Smooth muscle cell (in vitro differentiated cells): ENCODE data around the gene NKRF. TPM values are rescaled to one million over a fixed set of nuclear protein-coding genes. Genes with fewer than 3 reads are reported as not detected.

Source experiments
- DNase-seq: peaks from one replicate; lab custom pipeline; 2025; ENCODE audit not compliant: unreplicated experiment; lab: John Stamatoyannopoulos, UW
- H2AFZ ChIP-seq: fragments of 200-600 bp; sonication (generic); 2 replicates; pipeline ENCODE4 v1.6.0; 2016; ENCODE audit warnings: antibody characterized with exemption, low read depth, mild to moderate bottlenecking
- H3F3A ChIP-seq: fragments of 200-600 bp; sonication (generic); 2 replicates; pipeline ENCODE4 v1.6.0; 2017; ENCODE audit warnings: antibody characterized with exemption, low read depth
- H3K27ac ChIP-seq: fragments of 200-600 bp; sonication (generic); 2 replicates; pipeline ENCODE4 v1.5.1; 2016; ENCODE audit warnings: low read depth, mild to moderate bottlenecking
- H3K27me3 ChIP-seq: fragments of 200-600 bp; sonication (generic); 2 replicates; pipeline ENCODE4 v1.6.1; 2016; ENCODE audit warnings: low read depth, mild to moderate bottlenecking
- H3K36me3 ChIP-seq: fragments of 200-600 bp; sonication (generic); 2 replicates; pipeline ENCODE4 v1.5.1; 2016; ENCODE audit warnings: low read depth
- H3K4me1 ChIP-seq: fragments of 200-600 bp; sonication (generic); 2 replicates; pipeline ENCODE4 v1.5.1; 2016; ENCODE audit warnings: low read depth
- H3K4me2 ChIP-seq: fragments of 200-600 bp; sonication (generic); 2 replicates; pipeline ENCODE4 v1.6.0; 2016; ENCODE audit warnings: mild to moderate bottlenecking
- H3K4me3 ChIP-seq: fragments of 200-600 bp; sonication (generic); 2 replicates; pipeline ENCODE4 v1.5.1; 2016; ENCODE audit warnings: mild to moderate bottlenecking
- H3K79me2 ChIP-seq: fragments of 200-600 bp; sonication (generic); 2 replicates; pipeline ENCODE4 v1.6.0; 2016; ENCODE audit warnings: low read depth, mild to moderate bottlenecking
- H3K9ac ChIP-seq: fragments of 200-600 bp; sonication (generic); 2 replicates; pipeline ENCODE4 v1.6.0; 2016; ENCODE audit warnings: low read depth
- H3K9me3 ChIP-seq: fragments of 200-600 bp; sonication (generic); replicated peaks from 2 replicates; pipeline ENCODE4 v1.5.1; 2016; ENCODE audit warnings: low read depth
- H4K20me1 ChIP-seq: fragments of 200-600 bp; sonication (generic); 2 replicates; pipeline ENCODE4 v1.6.0; 2016; ENCODE audit warnings: low read depth
- WGBS: methylation state at CpG from one replicate; pipeline ENCODE4 v1.1.7; 2016; ENCODE audit warnings: low lambda C conversion rate; 5-methylcytosine and 5-hydroxymethylcytosine counted together
- polyA plus RNA-seq: library from polyadenylated mRNA; unstranded; fragments of >200 nt; fragmentation: Nextera tagmentation; extraction: Ambion mirVana; gene quantifications from 2 replicates; pipeline ENCODE4 v1.2.1, GENCODE V29; 2016
- total RNA-seq: library from RNA; depleted of rRNA; stranded (reverse); fragments of >200 nt; gene quantifications from 2 replicates; pipeline ENCODE4 v1.2.3, GENCODE V29; 2014
- TF ChIP-seq, protein P1 (sequence below): fragments of 200-600 bp; sonication (generic); IDR thresholded peaks from 2 replicates; pipeline ENCODE4 v1.5.1; 2017; ENCODE audit warnings: borderline replicate concordance, mild to moderate bottlenecking, antibody characterized with exemption; ENCODE audit not compliant: insufficient read depth, poor library complexity, severe bottlenecking

The NKRF gene
- total and polyA plus RNA-seq, 2 experiments from 2014 or later: 2.4 to 8.0 TPM

DNA sequence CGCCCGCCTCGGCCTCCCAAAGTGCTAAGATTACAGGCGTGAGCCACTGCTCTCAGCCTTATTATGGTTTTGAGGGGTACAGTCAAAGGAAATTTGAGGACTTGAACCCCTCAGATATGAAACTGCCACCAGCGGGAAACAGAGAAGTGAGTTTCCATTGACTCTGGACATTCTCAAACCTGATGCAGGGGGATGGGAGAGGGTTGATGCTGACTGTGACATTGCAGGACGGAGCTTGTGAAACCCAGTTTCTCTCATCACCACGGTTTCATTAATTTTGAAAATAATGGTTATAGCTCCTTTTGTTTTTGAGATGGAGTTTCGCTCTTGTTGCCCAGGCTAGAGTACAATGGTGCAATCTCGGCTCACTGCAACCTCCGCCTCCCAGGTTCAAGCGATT, 18.2 kb upstream of the NKRF start:
- no peak for DNase-seq
- no peaks in the 10 kb centered on the region for H3F3A ChIP-seq
- H3K36me3 ChIP-seq: no peaks in the 10 kb centered on the region
- H3K27ac ChIP-seq: no peak overlapping the region
- H3K4me1 ChIP-seq: no peaks in the 10 kb centered on the region
- 89% methylated on average over 11 of the region's 11 CpGs for WGBS
- no peak overlapping the region for H3K4me2 ChIP-seq
- H3K9me3 ChIP-seq: no peaks in the 10 kb centered on the region
- no peak overlapping the region for H3K9ac ChIP-seq
- H3K27me3 ChIP-seq: no peaks in the 10 kb centered on the region
- TF ChIP-seq, protein P1, sequence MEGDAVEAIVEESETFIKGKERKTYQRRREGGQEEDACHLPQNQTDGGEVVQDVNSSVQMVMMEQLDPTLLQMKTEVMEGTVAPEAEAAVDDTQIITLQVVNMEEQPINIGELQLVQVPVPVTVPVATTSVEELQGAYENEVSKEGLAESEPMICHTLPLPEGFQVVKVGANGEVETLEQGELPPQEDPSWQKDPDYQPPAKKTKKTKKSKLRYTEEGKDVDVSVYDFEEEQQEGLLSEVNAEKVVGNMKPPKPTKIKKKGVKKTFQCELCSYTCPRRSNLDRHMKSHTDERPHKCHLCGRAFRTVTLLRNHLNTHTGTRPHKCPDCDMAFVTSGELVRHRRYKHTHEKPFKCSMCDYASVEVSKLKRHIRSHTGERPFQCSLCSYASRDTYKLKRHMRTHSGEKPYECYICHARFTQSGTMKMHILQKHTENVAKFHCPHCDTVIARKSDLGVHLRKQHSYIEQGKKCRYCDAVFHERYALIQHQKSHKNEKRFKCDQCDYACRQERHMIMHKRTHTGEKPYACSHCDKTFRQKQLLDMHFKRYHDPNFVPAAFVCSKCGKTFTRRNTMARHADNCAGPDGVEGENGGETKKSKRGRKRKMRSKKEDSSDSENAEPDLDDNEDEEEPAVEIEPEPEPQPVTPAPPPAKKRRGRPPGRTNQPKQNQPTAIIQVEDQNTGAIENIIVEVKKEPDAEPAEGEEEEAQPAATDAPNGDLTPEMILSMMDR: no peak
- H3K79me2 ChIP-seq: no peaks in the 10 kb centered on the region
- no peak overlapping the region for H3K4me3 ChIP-seq
- no peak overlapping the region for H2AFZ ChIP-seq
- H4K20me1 ChIP-seq: no peaks in the 10 kb centered on the region

DNA sequence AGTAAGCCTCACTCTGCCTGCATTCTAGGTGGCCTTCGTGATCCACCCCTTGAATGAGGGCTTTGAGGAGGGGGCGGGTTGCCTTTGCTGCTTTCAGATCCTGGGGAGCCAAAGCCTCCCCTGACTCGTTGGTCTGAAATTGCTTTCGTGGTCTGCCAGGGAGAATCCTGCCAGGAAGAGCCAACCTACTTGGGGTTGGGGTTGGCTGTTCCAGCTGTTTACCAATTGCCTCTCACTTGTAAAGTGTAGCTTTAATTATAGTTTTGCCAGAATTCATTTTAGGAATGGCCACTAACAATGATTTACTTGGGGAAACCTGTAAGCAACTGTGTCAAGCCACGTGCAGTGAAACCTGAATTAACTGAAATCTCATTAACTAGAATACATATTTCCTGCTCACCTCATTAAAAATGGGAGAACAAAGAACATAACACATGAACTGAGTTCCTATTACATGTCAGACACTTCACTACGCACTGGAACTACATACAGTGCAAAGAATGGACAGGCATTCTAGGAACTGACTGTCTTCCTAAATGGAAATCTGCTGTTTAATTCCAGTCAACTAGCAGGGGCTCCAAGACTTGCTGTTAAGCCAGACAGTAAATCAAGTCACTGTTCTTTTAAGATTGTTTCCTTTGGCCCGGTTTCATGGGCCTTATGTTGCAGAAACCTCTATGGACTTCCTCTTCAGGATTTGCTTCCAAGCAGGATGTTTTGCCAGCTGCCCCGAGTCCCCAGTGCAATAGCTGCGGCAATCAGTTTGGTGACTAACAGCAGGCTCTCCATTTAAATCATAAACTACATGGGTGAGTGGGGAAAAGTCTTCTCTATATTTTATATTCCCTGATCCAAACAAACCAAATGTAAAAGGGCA, 16.4 kb upstream of the NKRF start:
- no peak for DNase-seq
- TF ChIP-seq, protein P1: no peak

DNA sequence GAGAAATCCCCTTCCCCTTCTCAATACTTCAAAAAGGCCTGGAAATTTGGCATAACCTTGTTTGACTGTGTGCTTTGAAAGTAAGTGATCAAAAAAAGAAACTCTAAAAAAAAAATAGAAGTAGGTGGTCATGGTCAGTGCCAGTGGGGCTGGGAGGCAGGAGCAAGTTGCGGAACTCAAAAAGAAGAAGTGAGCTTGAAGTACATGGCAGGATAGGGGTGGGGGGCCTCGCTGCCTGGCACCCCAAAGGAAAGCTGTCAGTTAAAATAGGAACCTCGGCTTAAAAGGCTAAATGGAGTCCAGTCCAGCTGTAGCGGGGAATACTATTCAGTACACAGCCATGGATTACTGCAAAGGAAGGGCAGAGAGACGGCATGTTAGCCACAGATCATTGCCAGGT, 12.2 kb upstream of the NKRF start:
- Histone ChIP-seq H3K9me3 (no peaks in the 10 kb centered on the region), H2AFZ (no peak overlapping the region), H3K27ac (no peak overlapping the region), H3K27me3 (no peaks in the 10 kb centered on the region), H3K36me3 (no peaks in the 10 kb centered on the region), H4K20me1 (no peaks in the 10 kb centered on the region), H3K4me2 (no peak overlapping the region), H3F3A (no peaks in the 10 kb centered on the region), H3K9ac (no peak overlapping the region), H3K4me1 (no peaks in the 10 kb centered on the region), H3K79me2 (no peaks in the 10 kb centered on the region), H3K4me3 (no peak overlapping the region)
- whole genome bisulfite sequencing: 80% methylated on average over 5 of the region's 5 CpGs
- DNase-seq: no peak
- TF ChIP-seq, protein P1: no peak

More for the DNA sequence above, 16.4 kb upstream of the NKRF start:
- WGBS: 62% methylated on average over 9 of the region's 9 CpGs
- H3K4me3 ChIP-seq: no peak overlapping the region
- no peaks in the 10 kb centered on the region for H3K36me3 ChIP-seq
- no peaks in the 10 kb centered on the region for H3K9me3 ChIP-seq
- H3F3A ChIP-seq: no peaks in the 10 kb centered on the region
- no peak overlapping the region for H3K9ac ChIP-seq
- no peaks in the 10 kb centered on the region for H4K20me1 ChIP-seq
- no peaks in the 10 kb centered on the region for H3K4me1 ChIP-seq
- H2AFZ ChIP-seq: no peak overlapping the region
- H3K27me3 ChIP-seq: no peaks in the 10 kb centered on the region
- H3K79me2 ChIP-seq: no peaks in the 10 kb centered on the region
- H3K27ac ChIP-seq: no peak overlapping the region
- no peak overlapping the region for H3K4me2 ChIP-seq
